GM23338 (cell line): Measurements from ENCODE around the gene KRTAP4-8. TPM values are rescaled to one million over a fixed set of nuclear protein-coding genes. Genes with fewer than 3 reads are reported as not detected.

Experiments
- ATAC-seq: fragments of 200-7000 bp; cut with Tn5 transposase; 3 replicates; pipeline ENCODE4 v1.9.1; 2020
- DNase-seq: peaks from one replicate; pipeline ENCODE4 v3.0.0-alpha.2; 2015; ENCODE audit warnings: low spot score
- H2AFZ ChIP-seq: fragments of 200-600 bp; sonication (generic); 2 replicates; pipeline ENCODE4 v1.8.0; 2016; ENCODE audit warnings: antibody characterized with exemption, mild to moderate bottlenecking, moderate library complexity
- H3F3A ChIP-seq: fragments of 200-600 bp; sonication (generic); replicated peaks from 2 replicates; pipeline ENCODE4 v1.8.0; 2017; ENCODE audit warnings: antibody characterized with exemption, mixed run types, low read depth
- H3K27ac ChIP-seq: fragments of 200-600 bp; sonication (generic); 2 replicates; pipeline ENCODE4 v1.6.1; 2016; ENCODE audit warnings: low read depth
- H3K27me3 ChIP-seq: fragments of 200-600 bp; sonication (generic); 2 replicates; pipeline ENCODE4 v1.8.0; 2016; ENCODE audit warnings: mild to moderate bottlenecking, mixed run types, moderate library complexity; ENCODE audit not compliant: insufficient read depth
- H3K36me3 ChIP-seq: fragments of 200-600 bp; sonication (generic); 2 replicates; pipeline ENCODE4 v1.8.0; 2016; ENCODE audit warnings: mild to moderate bottlenecking; ENCODE audit not compliant: insufficient read depth
- H3K4me1 ChIP-seq: fragments of 200-600 bp; sonication (generic); 2 replicates; pipeline ENCODE4 v1.8.0; 2016; ENCODE audit warnings: mild to moderate bottlenecking, moderate library complexity; ENCODE audit not compliant: insufficient read depth
- H3K4me2 ChIP-seq: fragments of 200-600 bp; sonication (generic); 2 replicates; pipeline ENCODE4 v1.7.1; 2017; ENCODE audit warnings: mixed run types
- H3K4me3 ChIP-seq: fragments of 200-600 bp; sonication (generic); 2 replicates; pipeline ENCODE4 v1.6.1; 2016; ENCODE audit warnings: mixed run types
- H3K79me2 ChIP-seq: fragments of 200-600 bp; sonication (generic); replicated peaks from 2 replicates; pipeline ENCODE4 v1.8.0; 2017; ENCODE audit warnings: mild to moderate bottlenecking; ENCODE audit not compliant: insufficient read depth
- H3K9me2 ChIP-seq: fragments of 200-600 bp; sonication (generic); 2 replicates; pipeline ENCODE4 v1.8.0; 2017; ENCODE audit not compliant: insufficient read depth
- H4K20me1 ChIP-seq: fragments of 200-600 bp; sonication (generic); replicated peaks from 2 replicates; pipeline ENCODE4 v1.8.0; 2017; ENCODE audit warnings: mild to moderate bottlenecking; ENCODE audit not compliant: insufficient read depth
- H3K27ac Mint-ChIP-seq: 2 replicates; pipeline ENCODE4 v1.8.0; 2020; ENCODE audit warnings: inconsistent platforms, mild to moderate bottlenecking, moderate library complexity, mixed read lengths
- H3K27me3 Mint-ChIP-seq: 3 replicates; pipeline ENCODE4 v1.8.0; 2022; ENCODE audit warnings: low read depth, mild to moderate bottlenecking, moderate library complexity, mixed read lengths, inconsistent platforms; ENCODE audit not compliant: insufficient read depth, poor library complexity
- H3K36me3 Mint-ChIP-seq: 3 replicates; pipeline ENCODE4 v1.8.0; 2021; ENCODE audit warnings: low read depth, mild to moderate bottlenecking, inconsistent platforms, moderate library complexity, mixed read lengths
- H3K4me1 Mint-ChIP-seq: 3 replicates; pipeline ENCODE4 v1.8.0; 2020; ENCODE audit warnings: mild to moderate bottlenecking, inconsistent platforms, mixed read lengths
- H3K4me3 Mint-ChIP-seq: 3 replicates; pipeline ENCODE4 v1.8.0; 2021; ENCODE audit warnings: moderate library complexity, mild to moderate bottlenecking, inconsistent platforms, mixed read lengths
- H3K9me3 Mint-ChIP-seq: 3 replicates; pipeline ENCODE4 v1.8.0; 2020; ENCODE audit warnings: moderate library complexity, mild to moderate bottlenecking, inconsistent platforms, mixed read lengths
- CREB1 ChIP-seq: fragments of 250-450 bp; sonication (Bioruptor Pico); IDR thresholded peaks from 2 replicates; pipeline ENCODE4 v1.5.0; 2020; ENCODE audit warnings: low read depth, mild to moderate bottlenecking, moderate library complexity
- EZH2 ChIP-seq: fragments of 200-600 bp; sonication (generic); IDR thresholded peaks from one replicate; pipeline ENCODE4 v1.8.0; 2017; ENCODE audit warnings: antibody characterized with exemption, mild to moderate bottlenecking, low read depth; ENCODE audit not compliant: unreplicated experiment
- EZH2phosphoT487 ChIP-seq: fragments of 200-600 bp; sonication (generic); IDR thresholded peaks from one replicate; pipeline ENCODE4 v1.8.1; 2018; ENCODE audit warnings: antibody characterized with exemption; ENCODE audit not compliant: unreplicated experiment
- JUNB ChIP-seq: IDR thresholded peaks from one replicate; pipeline ENCODE4 v1.6.1; 2016; ENCODE audit warnings: antibody characterized with exemption; ENCODE audit not compliant: unreplicated experiment
- NANOG ChIP-seq: IDR thresholded peaks from 2 replicates; pipeline ENCODE4 v1.6.1; 2016; ENCODE audit warnings: antibody characterized with exemption, borderline replicate concordance
- POLR2AphosphoS5 ChIP-seq: IDR thresholded peaks from 2 replicates; pipeline ENCODE4 v1.6.1; 2016; ENCODE audit warnings: antibody characterized with exemption, low read depth
- STAT1 ChIP-seq: IDR thresholded peaks from one replicate; pipeline ENCODE4 v1.6.1; 2016; ENCODE audit warnings: antibody characterized with exemption; ENCODE audit not compliant: unreplicated experiment
- ZNF114 ChIP-seq: fragments of 250-450 bp; sonication (Bioruptor Pico); IDR thresholded peaks from 2 replicates; pipeline ENCODE4 v1.5.0; 2020; ENCODE audit warnings: mild to moderate bottlenecking, moderate library complexity
- ZNF331 ChIP-seq: fragments of 250-450 bp; sonication (Bioruptor Pico); IDR thresholded peaks from 2 replicates; pipeline ENCODE4 v1.5.0; 2020; ENCODE audit warnings: low read depth, mild to moderate bottlenecking, moderate library complexity
- ZNF462 ChIP-seq: fragments of 250-450 bp; sonication (Bioruptor Pico); IDR thresholded peaks from 2 replicates; pipeline ENCODE4 v1.5.0; 2020; ENCODE audit warnings: mild to moderate bottlenecking, moderate library complexity
- polyA plus RNA-seq: library from polyadenylated mRNA; unstranded; fragments of >200 nt; fragmentation: Nextera tagmentation; extraction: Ambion mirVana; gene quantifications from 2 replicates; pipeline ENCODE4 v1.2.1, GENCODE V29; 2016
- total RNA-seq: library from RNA; depleted of rRNA; stranded (reverse); fragments of >200 nt; shearing (Covaris generic); gene quantifications from 2 replicates; pipeline ENCODE4 v1.2.3, GENCODE V29; 2014
- TF ChIP-seq, protein P1 (sequence below): IDR thresholded peaks from one replicate; pipeline ENCODE4 v1.6.1; 2018; ENCODE audit warnings: antibody characterized with exemption; ENCODE audit not compliant: unreplicated experiment
- TF ChIP-seq, protein P2 (sequence below), 2 experiments: fragments of 200-600 bp in 1 of 2; sonication (generic) in 1 of 2; conservative IDR thresholded peaks; 2 replicates each; pipeline versions ENCODE4 v1.5.1 to v1.6.1; 2016 to 2017; ENCODE audit warnings: antibody characterized with exemption in 2 of 2, low read depth in 2 of 2, mild to moderate bottlenecking in 2 of 2, moderate library complexity in 1 of 2
- TF ChIP-seq, protein P3 (sequence below): IDR thresholded peaks from 2 replicates; pipeline ENCODE4 v1.6.1; 2016; ENCODE audit warnings: antibody characterized with exemption

The KRTAP4-8 gene
- total and polyA plus RNA-seq, 2 experiments from 2014 or later: not detected

DNA sequence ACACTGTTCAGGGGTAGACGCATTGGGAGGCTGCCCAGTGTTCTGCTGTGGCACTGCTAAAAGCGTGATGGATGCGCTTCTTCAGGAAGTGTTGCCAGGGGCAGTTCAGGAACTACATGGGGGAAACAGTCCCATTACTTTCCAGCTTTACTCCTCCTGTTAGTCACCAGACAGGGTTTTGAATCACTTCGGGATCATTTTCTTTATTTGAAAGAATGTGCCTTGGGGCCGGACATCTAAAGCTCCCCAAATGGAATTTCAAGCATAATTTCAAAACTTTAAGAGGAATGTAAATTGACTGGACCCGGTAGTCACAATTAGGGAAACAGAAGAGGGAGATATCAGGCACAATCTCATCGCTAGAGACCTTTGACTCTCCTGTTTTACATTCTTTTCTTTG lies 49.5 kb downstream of the KRTAP4-8 start:
- Mint-ChIP-seq H3K4me3 (no peak overlapping the region), H3K4me1 (peaks cover 16% of the 10 kb centered on the region), H3K36me3 (0 out of 3 replicates have a peak, but pooled peaks cover under 1% of the 10 kb centered on the region), H3K27ac (no peak overlapping the region), H3K27me3 (peaks cover 2% of the 10 kb centered on the region), H3K9me3 (peaks cover 2% of the 10 kb centered on the region; the same call in 1 of the 3 replicates)
- no peaks in the 10 kb centered on the region for H3K79me2 ChIP-seq
- H4K20me1 ChIP-seq: no peaks in the 10 kb centered on the region
- H3K27ac ChIP-seq: no peak overlapping the region
- H3K27me3 ChIP-seq: no peaks in the 10 kb centered on the region
- TF ChIP-seq POLR2AphosphoS5 (no peak), ZNF462 (CRISPR knock-in tag) (no peak), CREB1 (CRISPR knock-in tag) (no peak), EZH2 (no peak), NANOG (no peak), EZH2phosphoT487 (no peak), ZNF114 (CRISPR knock-in tag) (no peak), JUNB (no peak), STAT1 (no peak), ZNF331 (no peak)
- TF ChIP-seq, protein P1, sequence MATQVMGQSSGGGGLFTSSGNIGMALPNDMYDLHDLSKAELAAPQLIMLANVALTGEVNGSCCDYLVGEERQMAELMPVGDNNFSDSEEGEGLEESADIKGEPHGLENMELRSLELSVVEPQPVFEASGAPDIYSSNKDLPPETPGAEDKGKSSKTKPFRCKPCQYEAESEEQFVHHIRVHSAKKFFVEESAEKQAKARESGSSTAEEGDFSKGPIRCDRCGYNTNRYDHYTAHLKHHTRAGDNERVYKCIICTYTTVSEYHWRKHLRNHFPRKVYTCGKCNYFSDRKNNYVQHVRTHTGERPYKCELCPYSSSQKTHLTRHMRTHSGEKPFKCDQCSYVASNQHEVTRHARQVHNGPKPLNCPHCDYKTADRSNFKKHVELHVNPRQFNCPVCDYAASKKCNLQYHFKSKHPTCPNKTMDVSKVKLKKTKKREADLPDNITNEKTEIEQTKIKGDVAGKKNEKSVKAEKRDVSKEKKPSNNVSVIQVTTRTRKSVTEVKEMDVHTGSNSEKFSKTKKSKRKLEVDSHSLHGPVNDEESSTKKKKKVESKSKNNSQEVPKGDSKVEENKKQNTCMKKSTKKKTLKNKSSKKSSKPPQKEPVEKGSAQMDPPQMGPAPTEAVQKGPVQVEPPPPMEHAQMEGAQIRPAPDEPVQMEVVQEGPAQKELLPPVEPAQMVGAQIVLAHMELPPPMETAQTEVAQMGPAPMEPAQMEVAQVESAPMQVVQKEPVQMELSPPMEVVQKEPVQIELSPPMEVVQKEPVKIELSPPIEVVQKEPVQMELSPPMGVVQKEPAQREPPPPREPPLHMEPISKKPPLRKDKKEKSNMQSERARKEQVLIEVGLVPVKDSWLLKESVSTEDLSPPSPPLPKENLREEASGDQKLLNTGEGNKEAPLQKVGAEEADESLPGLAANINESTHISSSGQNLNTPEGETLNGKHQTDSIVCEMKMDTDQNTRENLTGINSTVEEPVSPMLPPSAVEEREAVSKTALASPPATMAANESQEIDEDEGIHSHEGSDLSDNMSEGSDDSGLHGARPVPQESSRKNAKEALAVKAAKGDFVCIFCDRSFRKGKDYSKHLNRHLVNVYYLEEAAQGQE: no peak
- TF ChIP-seq, protein P2, sequence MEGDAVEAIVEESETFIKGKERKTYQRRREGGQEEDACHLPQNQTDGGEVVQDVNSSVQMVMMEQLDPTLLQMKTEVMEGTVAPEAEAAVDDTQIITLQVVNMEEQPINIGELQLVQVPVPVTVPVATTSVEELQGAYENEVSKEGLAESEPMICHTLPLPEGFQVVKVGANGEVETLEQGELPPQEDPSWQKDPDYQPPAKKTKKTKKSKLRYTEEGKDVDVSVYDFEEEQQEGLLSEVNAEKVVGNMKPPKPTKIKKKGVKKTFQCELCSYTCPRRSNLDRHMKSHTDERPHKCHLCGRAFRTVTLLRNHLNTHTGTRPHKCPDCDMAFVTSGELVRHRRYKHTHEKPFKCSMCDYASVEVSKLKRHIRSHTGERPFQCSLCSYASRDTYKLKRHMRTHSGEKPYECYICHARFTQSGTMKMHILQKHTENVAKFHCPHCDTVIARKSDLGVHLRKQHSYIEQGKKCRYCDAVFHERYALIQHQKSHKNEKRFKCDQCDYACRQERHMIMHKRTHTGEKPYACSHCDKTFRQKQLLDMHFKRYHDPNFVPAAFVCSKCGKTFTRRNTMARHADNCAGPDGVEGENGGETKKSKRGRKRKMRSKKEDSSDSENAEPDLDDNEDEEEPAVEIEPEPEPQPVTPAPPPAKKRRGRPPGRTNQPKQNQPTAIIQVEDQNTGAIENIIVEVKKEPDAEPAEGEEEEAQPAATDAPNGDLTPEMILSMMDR (conservative IDR thresholded peaks at IDR 0.05; ENCODE audit: low read depth in 2 of 2): no peak
- TF ChIP-seq, protein P3, sequence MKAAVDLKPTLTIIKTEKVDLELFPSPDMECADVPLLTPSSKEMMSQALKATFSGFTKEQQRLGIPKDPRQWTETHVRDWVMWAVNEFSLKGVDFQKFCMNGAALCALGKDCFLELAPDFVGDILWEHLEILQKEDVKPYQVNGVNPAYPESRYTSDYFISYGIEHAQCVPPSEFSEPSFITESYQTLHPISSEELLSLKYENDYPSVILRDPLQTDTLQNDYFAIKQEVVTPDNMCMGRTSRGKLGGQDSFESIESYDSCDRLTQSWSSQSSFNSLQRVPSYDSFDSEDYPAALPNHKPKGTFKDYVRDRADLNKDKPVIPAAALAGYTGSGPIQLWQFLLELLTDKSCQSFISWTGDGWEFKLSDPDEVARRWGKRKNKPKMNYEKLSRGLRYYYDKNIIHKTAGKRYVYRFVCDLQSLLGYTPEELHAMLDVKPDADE: no peak
- H2AFZ ChIP-seq: no peak overlapping the region; the same call in 1 of the 2 replicates
- H3K4me3 ChIP-seq: no peak overlapping the region
- ATAC-seq (no peak), DNase-seq (no peak)
- peaks cover 8% of the 10 kb centered on the region for H3K4me1 ChIP-seq
- no peak overlapping the region for H3K4me2 ChIP-seq
- no peaks in the 10 kb centered on the region for H3K36me3 ChIP-seq
- no peaks in the 10 kb centered on the region for H3F3A ChIP-seq
- no peaks in the 10 kb centered on the region for H3K9me2 ChIP-seq
